Measurements from ENCODE around the gene PGAP1. TPM values are rescaled to one million over a fixed set of nuclear protein-coding genes. Genes with fewer than 3 reads are reported as not detected.

The PGAP1 gene
- total and polyA plus RNA-seq, 10 donors = 0.38 to 10.1 (median 5.3) TPM

- Histone ChIP-seq H3K4me1 (no peaks in the 10 kb centered on the region), H3K27me3 (replicated peaks in 1 of 7) (no peaks in the 10 kb centered on the region), H3K4me3 (no peak overlapping the region), H3K9me3 (no peaks in the 10 kb centered on the region), H3K27ac (no peak overlapping the region), H3K36me3 (peaks cover 0 to 18% (median 0%) of the 10 kb centered on the region in 6 donors)
- no peak for TF ChIP-seq CTCF (IDR thresholded peaks at IDR 0.05 in 8 of 11, conservative IDR thresholded peaks at IDR 0.05 in 3 of 11)
- intact Hi-C loops (cut with DNase I; ENCODE audit: low total_unique reads) = no loop called here
- no peak for DNase-seq
- 97 to 98% (median 97%) methylated on average over 3 of the region's 3 CpGs for WGBS, 5 donors
These were observed 23.7 kb downstream of the PGAP1 start for GRCh38 chr2:196902828-196903227.

- intact Hi-C loops (cut with DNase I; ENCODE audit: low total_unique reads) = no loop called here
- 93 to 98% (median 95%) methylated on average over 6 of the region's 6 CpGs for WGBS, 5 donors
- no peaks in the 10 kb centered on the region for H3K4me1 ChIP-seq
These were observed 25.7 kb downstream of the PGAP1 start for GRCh38 chr2:196900843-196901242.

GRCh38 chr2:196899976-196900375, 26.5 kb downstream of the PGAP1 start:
- WGBS, 5 donors = 89 to 96% (median 95%) methylated on average over 3 of the region's 3 CpGs

More at GRCh38 chr2:196900843-196901242, 25.7 kb downstream of the PGAP1 start:
- TF ChIP-seq POLR2AphosphoS5 (IDR thresholded peaks at IDR 0.05) (no peak), CTCF (IDR thresholded peaks at IDR 0.05 in 8 of 11, conservative IDR thresholded peaks at IDR 0.05 in 3 of 11) (no peak), POLR2A (IDR thresholded peaks at IDR 0.05) (no peak)
- DNase-seq = no peak
- Histone ChIP-seq H3K27me3 (replicated peaks in 1 of 7) (no peaks in the 10 kb centered on the region), H3K4me3 (no peak overlapping the region), H3K9me3 (no peaks in the 10 kb centered on the region), H3K27ac (no peak overlapping the region), H3K36me3 (peaks cover 0 to 30% (median 0%) of the 10 kb centered on the region in 6 donors)

GRCh38 chr2:196891136-196891535, 35.4 kb downstream of the PGAP1 start:
- no peaks in the 10 kb centered on the region for H3K27me3 ChIP-seq (replicated peaks in 1 of 7)
- TF ChIP-seq POLR2A (IDR thresholded peaks at IDR 0.05) (no peak), CTCF (IDR thresholded peaks at IDR 0.05 in 8 of 11, conservative IDR thresholded peaks at IDR 0.05 in 3 of 11) (no peak), POLR2AphosphoS5 (IDR thresholded peaks at IDR 0.05) (no peak)
- 67 to 73% (median 71%) methylated on average over 2 of the region's 2 CpGs for WGBS, 5 donors
- H3K4me1 ChIP-seq = no peaks in the 10 kb centered on the region
- intact Hi-C loops (cut with DNase I; ENCODE audit: low total_unique reads) = no loop called here
- no peak overlapping the region for H3K4me3 ChIP-seq
- DNase-seq = no peak
- H3K27ac ChIP-seq = peak overlapping the region in 1 of 8 donors; percentile 5
- H3K36me3 ChIP-seq = peaks cover 0 to 24% (median 0%) of the 10 kb centered on the region in 6 donors
- H3K9me3 ChIP-seq = no peaks in the 10 kb centered on the region

More at GRCh38 chr2:196899976-196900375, 26.5 kb downstream of the PGAP1 start:
- Histone ChIP-seq H3K4me1 (no peaks in the 10 kb centered on the region), H3K4me3 (no peak overlapping the region), H3K27ac (no peak overlapping the region), H3K9me3 (no peaks in the 10 kb centered on the region), H3K36me3 (peaks cover 0 to 33% (median 0%) of the 10 kb centered on the region in 6 donors), H3K27me3 (replicated peaks in 1 of 7) (no peaks in the 10 kb centered on the region)
- no peak for TF ChIP-seq POLR2AphosphoS5 (IDR thresholded peaks at IDR 0.05)
- TF ChIP-seq POLR2A (IDR thresholded peaks at IDR 0.05) = no peak
- TF ChIP-seq CTCF (IDR thresholded peaks at IDR 0.05 in 8 of 11, conservative IDR thresholded peaks at IDR 0.05 in 3 of 11) = no peak
- intact Hi-C loops (cut with DNase I; ENCODE audit: low total_unique reads) = no loop called here
- DNase-seq = no peak
